HEK293 (cell line): Measurements from ENCODE around the gene QSOX1.

Source experiments
- CTCF ChIA-PET: fragments of 350-600 bp; formaldehyde crosslinking; extraction: SDS; loops from one replicate; lab custom pipeline; 2021; ENCODE audit warnings: antibody characterized with exemption; lab: Yijun Ruan, JAX
- POLR2A ChIA-PET: fragments of 300-600 bp; formaldehyde crosslinking; extraction: SDS; loops from one replicate; lab custom pipeline; 2020; ENCODE audit warnings: antibody characterized with exemption, inconsistent platforms; lab: Yijun Ruan, JAX
- H3K27ac ChIP-seq: fragments of 200-500 bp; sonication (Bioruptor generic); 2 replicates; pipeline ENCODE4 v1.5.1; 2014; ENCODE audit warnings: low read depth, low read length, control low read depth, inconsistent platforms; ENCODE audit errors: extremely low read depth
- H3K36me3 ChIP-seq, 2 experiments: fragments of 200-500 bp in 1 of 2; sonication (Bioruptor generic) in 1 of 2; 1 replicate in 1 of 2; 2 replicates in 1 of 2; pipeline ENCODE4 v1.5.1; 2014 to 2017; ENCODE audit warnings: inconsistent platforms in 2 of 2, low read length in 2 of 2; ENCODE audit not compliant: control insufficient read depth in 2 of 2, insufficient read depth in 1 of 2
- H3K4me1 ChIP-seq: fragments of 200-500 bp; sonication (Bioruptor generic); 2 replicates; pipeline ENCODE4 v1.5.1; 2014; ENCODE audit warnings: mild to moderate bottlenecking, low read length, inconsistent platforms; ENCODE audit not compliant: control insufficient read depth, insufficient read depth
- H3K4me3 ChIP-seq: 2 replicates; pipeline ENCODE4 v1.5.1; 2011; ENCODE audit warnings: low read depth, mild to moderate bottlenecking, control low read depth, low read length, moderate library complexity
- H3K9me3 ChIP-seq: fragments of 200-500 bp; sonication (Bioruptor generic); 2 replicates; pipeline ENCODE4 v1.5.1; 2014; ENCODE audit warnings: low read depth, low read length, inconsistent platforms; ENCODE audit not compliant: control insufficient read depth, insufficient read depth
- GLIS2 ChIP-seq: fragments of 450-650 bp; formaldehyde crosslinking; IDR thresholded peaks from 2 replicates; pipeline ENCODE4 v1.5.1; 2016; ENCODE audit warnings: missing biosample characterization, missing genetic modification characterization
- HOXA7 ChIP-seq: sonication (generic); formaldehyde crosslinking; IDR thresholded peaks from 2 replicates; pipeline ENCODE4 v1.8.1; 2022; ENCODE audit warnings: missing genetic modification reagents, borderline replicate concordance
- HOXC10 ChIP-seq: sonication (generic); formaldehyde crosslinking; IDR thresholded peaks from 2 replicates; pipeline ENCODE4 v1.8.1; 2023; ENCODE audit warnings: mild to moderate bottlenecking, missing genetic modification reagents
- IKZF3 ChIP-seq: fragments of 450-650 bp; IDR thresholded peaks from 2 replicates; pipeline ENCODE4 v1.5.0; 2018; ENCODE audit warnings: missing biosample characterization, mild to moderate bottlenecking, missing genetic modification characterization, moderate library complexity
- MYNN ChIP-seq: fragments of 450-650 bp; formaldehyde crosslinking; IDR thresholded peaks from 2 replicates; pipeline ENCODE4 v1.5.1; 2016; ENCODE audit warnings: missing biosample characterization, missing genetic modification characterization, borderline replicate concordance
- MZF1 ChIP-seq: fragments of 450-650 bp; formaldehyde crosslinking; IDR thresholded peaks from 2 replicates; pipeline ENCODE4 v1.5.1; 2017; ENCODE audit warnings: missing biosample characterization, missing genetic modification characterization, borderline replicate concordance
- PRDM1 ChIP-seq: fragments of 450-650 bp; formaldehyde crosslinking; IDR thresholded peaks from 2 replicates; pipeline ENCODE4; 2016; ENCODE audit warnings: missing biosample characterization, missing genetic modification characterization
- ZBTB48 ChIP-seq: fragments of 450-650 bp; formaldehyde crosslinking; IDR thresholded peaks from 2 replicates; pipeline ENCODE4 v1.5.1; 2016; ENCODE audit warnings: missing biosample characterization, missing genetic modification characterization
- ZNF10 ChIP-seq: fragments of 450-650 bp; formaldehyde crosslinking; IDR thresholded peaks from 2 replicates; pipeline ENCODE4 v1.5.1; 2017; ENCODE audit warnings: missing biosample characterization, missing genetic modification characterization
- ZNF157 ChIP-seq: fragments of 450-650 bp; formaldehyde crosslinking; IDR thresholded peaks from 2 replicates; pipeline ENCODE4 v1.5.1; 2016; ENCODE audit warnings: missing biosample characterization, missing genetic modification characterization
- ZNF2 ChIP-seq: fragments of 450-650 bp; formaldehyde crosslinking; IDR thresholded peaks from 2 replicates; pipeline ENCODE4 v1.5.1; 2016; ENCODE audit warnings: missing biosample characterization, missing genetic modification characterization
- ZNF211 ChIP-seq: fragments of 450-650 bp; formaldehyde crosslinking; IDR thresholded peaks from 2 replicates; pipeline ENCODE4 v1.5.1; 2016; ENCODE audit warnings: low read depth, missing biosample characterization, missing genetic modification characterization
- ZNF302 ChIP-seq: fragments of 450-650 bp; formaldehyde crosslinking; IDR thresholded peaks from 2 replicates; pipeline ENCODE4 v1.5.1; 2016; ENCODE audit warnings: missing biosample characterization, missing genetic modification characterization, low read depth
- ZNF324 ChIP-seq: fragments of 450-650 bp; formaldehyde crosslinking; IDR thresholded peaks from 2 replicates; pipeline ENCODE4 v1.5.1; 2016; ENCODE audit warnings: missing biosample characterization, missing genetic modification characterization
- ZNF341 ChIP-seq: fragments of 450-650 bp; formaldehyde crosslinking; IDR thresholded peaks from 2 replicates; pipeline ENCODE4; 2016; ENCODE audit warnings: low read depth, missing biosample characterization, missing genetic modification characterization
- ZNF514 ChIP-seq: fragments of 450-650 bp; formaldehyde crosslinking; IDR thresholded peaks from 2 replicates; pipeline ENCODE4 v1.5.1; 2016; ENCODE audit warnings: missing biosample characterization, missing genetic modification characterization
- ZNF548 ChIP-seq: fragments of 450-650 bp; formaldehyde crosslinking; IDR thresholded peaks from 2 replicates; pipeline ENCODE4 v1.5.1; 2016; ENCODE audit warnings: missing biosample characterization, missing genetic modification characterization
- ZNF600 ChIP-seq: fragments of 450-650 bp; formaldehyde crosslinking; IDR thresholded peaks from 2 replicates; pipeline ENCODE4 v1.5.1; 2016; ENCODE audit warnings: missing biosample characterization, missing genetic modification characterization
- ZNF623 ChIP-seq: fragments of 450-650 bp; formaldehyde crosslinking; IDR thresholded peaks from 2 replicates; pipeline ENCODE4 v1.5.1; 2016; ENCODE audit warnings: missing biosample characterization, missing genetic modification characterization
- ZNF660 ChIP-seq: fragments of 450-650 bp; IDR thresholded peaks from 2 replicates; pipeline ENCODE4 v1.5.1; 2018; ENCODE audit warnings: missing biosample characterization, mild to moderate bottlenecking, missing genetic modification characterization
- ZNF664 ChIP-seq: fragments of 450-650 bp; formaldehyde crosslinking; IDR thresholded peaks from 2 replicates; pipeline ENCODE4 v1.5.1; 2016; ENCODE audit warnings: missing biosample characterization, missing genetic modification characterization
- ZNF791 ChIP-seq: fragments of 450-650 bp; formaldehyde crosslinking; IDR thresholded peaks from 2 replicates; pipeline ENCODE4 v1.5.1; 2016; ENCODE audit warnings: missing biosample characterization, missing genetic modification characterization
- TF ChIP-seq, protein P1 (sequence below): fragments of 450-650 bp; formaldehyde crosslinking; IDR thresholded peaks from 2 replicates; pipeline ENCODE4 v1.5.1; 2016; ENCODE audit warnings: missing biosample characterization, missing genetic modification characterization
- TF ChIP-seq, protein P2 (sequence below): fragments of 450-650 bp; formaldehyde crosslinking; IDR thresholded peaks from 2 replicates; pipeline ENCODE4 v1.5.1; 2016; ENCODE audit warnings: missing biosample characterization, missing genetic modification characterization, low read depth
- TF ChIP-seq, protein P3 (sequence below): fragments of 450-650 bp; formaldehyde crosslinking; IDR thresholded peaks from 2 replicates; pipeline ENCODE4 v1.5.1; 2016; ENCODE audit warnings: missing biosample characterization, missing genetic modification characterization
- TF ChIP-seq, protein P4 (sequence below): fragments of 450-650 bp; formaldehyde crosslinking; IDR thresholded peaks from 2 replicates; pipeline ENCODE4 v1.5.1; 2016; ENCODE audit warnings: missing biosample characterization, missing genetic modification characterization, borderline replicate concordance
- TF ChIP-seq, protein P5 (sequence below): fragments of 450-650 bp; formaldehyde crosslinking; IDR thresholded peaks from 2 replicates; pipeline ENCODE4 v1.5.1; 2016; ENCODE audit warnings: missing biosample characterization, missing genetic modification characterization

The QSOX1 gene

DNA sequence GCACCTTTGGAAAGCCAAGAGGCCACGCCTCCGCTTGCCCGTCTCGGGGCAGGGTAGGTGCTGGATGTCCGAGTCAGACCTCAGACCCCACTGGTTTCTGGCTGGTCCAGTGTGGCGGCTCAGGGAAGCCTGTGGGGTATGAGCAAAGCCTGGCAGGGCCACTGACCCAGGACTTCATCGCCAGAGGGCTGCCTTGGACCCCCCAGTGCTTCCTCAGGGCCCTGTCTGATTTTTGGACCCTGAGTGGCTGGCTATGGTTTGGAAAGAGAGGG lies 95.8 kb downstream of the QSOX1 start:
- TF ChIP-seq ZBTB48 (tag by site-specific recombination) (no peak), ZNF2 (tag by site-specific recombination) (no peak), ZNF660 (no peak), ZNF791 (tag by site-specific recombination) (no peak), ZNF157 (tag by site-specific recombination) (no peak), MYNN (no peak), ZNF341 (tag by site-specific recombination) (no peak), ZNF302 (tag by site-specific recombination) (no peak), HOXC10 (no peak), ZNF211 (no peak), MZF1 (no peak), ZNF600 (tag by site-specific recombination) (no peak), HOXA7 (CRISPR knock-in tag) (no peak), ZNF623 (tag by site-specific recombination) (no peak), ZNF10 (tag by site-specific recombination) (no peak), ZNF324 (tag by site-specific recombination) (no peak)
- TF ChIP-seq, protein P1, sequence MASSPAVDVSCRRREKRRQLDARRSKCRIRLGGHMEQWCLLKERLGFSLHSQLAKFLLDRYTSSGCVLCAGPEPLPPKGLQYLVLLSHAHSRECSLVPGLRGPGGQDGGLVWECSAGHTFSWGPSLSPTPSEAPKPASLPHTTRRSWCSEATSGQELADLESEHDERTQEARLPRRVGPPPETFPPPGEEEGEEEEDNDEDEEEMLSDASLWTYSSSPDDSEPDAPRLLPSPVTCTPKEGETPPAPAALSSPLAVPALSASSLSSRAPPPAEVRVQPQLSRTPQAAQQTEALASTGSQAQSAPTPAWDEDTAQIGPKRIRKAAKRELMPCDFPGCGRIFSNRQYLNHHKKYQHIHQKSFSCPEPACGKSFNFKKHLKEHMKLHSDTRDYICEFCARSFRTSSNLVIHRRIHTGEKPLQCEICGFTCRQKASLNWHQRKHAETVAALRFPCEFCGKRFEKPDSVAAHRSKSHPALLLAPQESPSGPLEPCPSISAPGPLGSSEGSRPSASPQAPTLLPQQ (tag by site-specific recombination), result no peak
- TF ChIP-seq, protein P2, sequence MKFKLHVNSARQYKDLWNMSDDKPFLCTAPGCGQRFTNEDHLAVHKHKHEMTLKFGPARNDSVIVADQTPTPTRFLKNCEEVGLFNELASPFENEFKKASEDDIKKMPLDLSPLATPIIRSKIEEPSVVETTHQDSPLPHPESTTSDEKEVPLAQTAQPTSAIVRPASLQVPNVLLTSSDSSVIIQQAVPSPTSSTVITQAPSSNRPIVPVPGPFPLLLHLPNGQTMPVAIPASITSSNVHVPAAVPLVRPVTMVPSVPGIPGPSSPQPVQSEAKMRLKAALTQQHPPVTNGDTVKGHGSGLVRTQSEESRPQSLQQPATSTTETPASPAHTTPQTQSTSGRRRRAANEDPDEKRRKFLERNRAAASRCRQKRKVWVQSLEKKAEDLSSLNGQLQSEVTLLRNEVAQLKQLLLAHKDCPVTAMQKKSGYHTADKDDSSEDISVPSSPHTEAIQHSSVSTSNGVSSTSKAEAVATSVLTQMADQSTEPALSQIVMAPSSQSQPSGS (tag by site-specific recombination), result no peak
- Histone ChIP-seq H3K4me3 (no peak overlapping the region), H3K9me3 (no peaks in the 10 kb centered on the region), H3K4me1 (no peaks in the 10 kb centered on the region), H3K36me3 (no peaks in the 10 kb centered on the region), H3K27ac (no peak overlapping the region)
- CTCF ChIA-PET, result interaction anchor here (0.6 to 1.1 kb wide), 2 partner anchors 19 to 62 kb away, joined by 3 to 4 read pairs; no protein-coding TSS in a partner anchor
- POLR2A ChIA-PET, result no interaction called here

DNA sequence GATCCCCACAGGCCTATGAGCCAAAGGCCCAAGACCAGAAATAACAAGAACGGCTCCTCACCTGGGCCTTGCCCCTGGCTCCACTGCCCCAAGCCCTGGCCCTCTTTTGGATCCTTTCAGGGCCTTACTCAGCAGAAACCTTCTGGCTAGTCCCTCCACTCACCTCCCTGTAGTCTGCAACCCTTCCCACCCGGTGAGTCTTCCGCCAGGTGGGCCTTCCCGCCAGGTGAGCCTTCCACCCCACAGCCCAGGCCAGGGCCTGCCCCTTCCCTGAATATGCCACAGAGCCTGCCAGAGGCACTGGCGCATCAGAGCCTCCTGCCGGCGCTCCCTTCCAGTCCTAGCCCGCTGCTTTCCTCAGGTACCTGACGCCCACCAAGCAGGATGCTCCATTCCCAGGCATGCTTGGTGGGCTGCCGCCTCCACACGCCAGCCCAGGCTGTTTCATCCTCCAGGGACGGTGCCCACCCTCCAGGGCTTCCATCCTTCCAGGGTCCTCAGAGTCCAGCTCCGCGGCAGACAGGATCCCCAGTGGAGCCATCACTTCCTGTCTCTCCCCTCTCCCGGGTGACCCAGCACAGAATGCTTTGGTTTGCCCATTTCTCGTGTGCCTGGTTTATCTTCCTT lies 96.3 kb downstream of the QSOX1 start:
- TF ChIP-seq ZNF664 (tag by site-specific recombination), result no peak
- no peak for TF ChIP-seq GLIS2
- TF ChIP-seq, protein P3, sequence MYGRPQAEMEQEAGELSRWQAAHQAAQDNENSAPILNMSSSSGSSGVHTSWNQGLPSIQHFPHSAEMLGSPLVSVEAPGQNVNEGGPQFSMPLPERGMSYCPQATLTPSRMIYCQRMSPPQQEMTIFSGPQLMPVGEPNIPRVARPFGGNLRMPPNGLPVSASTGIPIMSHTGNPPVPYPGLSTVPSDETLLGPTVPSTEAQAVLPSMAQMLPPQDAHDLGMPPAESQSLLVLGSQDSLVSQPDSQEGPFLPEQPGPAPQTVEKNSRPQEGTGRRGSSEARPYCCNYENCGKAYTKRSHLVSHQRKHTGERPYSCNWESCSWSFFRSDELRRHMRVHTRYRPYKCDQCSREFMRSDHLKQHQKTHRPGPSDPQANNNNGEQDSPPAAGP (tag by site-specific recombination), result no peak
- TF ChIP-seq, protein P4, sequence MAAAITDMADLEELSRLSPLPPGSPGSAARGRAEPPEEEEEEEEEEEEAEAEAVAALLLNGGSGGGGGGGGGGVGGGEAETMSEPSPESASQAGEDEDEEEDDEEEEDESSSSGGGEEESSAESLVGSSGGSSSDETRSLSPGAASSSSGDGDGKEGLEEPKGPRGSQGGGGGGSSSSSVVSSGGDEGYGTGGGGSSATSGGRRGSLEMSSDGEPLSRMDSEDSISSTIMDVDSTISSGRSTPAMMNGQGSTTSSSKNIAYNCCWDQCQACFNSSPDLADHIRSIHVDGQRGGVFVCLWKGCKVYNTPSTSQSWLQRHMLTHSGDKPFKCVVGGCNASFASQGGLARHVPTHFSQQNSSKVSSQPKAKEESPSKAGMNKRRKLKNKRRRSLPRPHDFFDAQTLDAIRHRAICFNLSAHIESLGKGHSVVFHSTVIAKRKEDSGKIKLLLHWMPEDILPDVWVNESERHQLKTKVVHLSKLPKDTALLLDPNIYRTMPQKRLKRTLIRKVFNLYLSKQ (tag by site-specific recombination), result no peak
- TF ChIP-seq, protein P5, sequence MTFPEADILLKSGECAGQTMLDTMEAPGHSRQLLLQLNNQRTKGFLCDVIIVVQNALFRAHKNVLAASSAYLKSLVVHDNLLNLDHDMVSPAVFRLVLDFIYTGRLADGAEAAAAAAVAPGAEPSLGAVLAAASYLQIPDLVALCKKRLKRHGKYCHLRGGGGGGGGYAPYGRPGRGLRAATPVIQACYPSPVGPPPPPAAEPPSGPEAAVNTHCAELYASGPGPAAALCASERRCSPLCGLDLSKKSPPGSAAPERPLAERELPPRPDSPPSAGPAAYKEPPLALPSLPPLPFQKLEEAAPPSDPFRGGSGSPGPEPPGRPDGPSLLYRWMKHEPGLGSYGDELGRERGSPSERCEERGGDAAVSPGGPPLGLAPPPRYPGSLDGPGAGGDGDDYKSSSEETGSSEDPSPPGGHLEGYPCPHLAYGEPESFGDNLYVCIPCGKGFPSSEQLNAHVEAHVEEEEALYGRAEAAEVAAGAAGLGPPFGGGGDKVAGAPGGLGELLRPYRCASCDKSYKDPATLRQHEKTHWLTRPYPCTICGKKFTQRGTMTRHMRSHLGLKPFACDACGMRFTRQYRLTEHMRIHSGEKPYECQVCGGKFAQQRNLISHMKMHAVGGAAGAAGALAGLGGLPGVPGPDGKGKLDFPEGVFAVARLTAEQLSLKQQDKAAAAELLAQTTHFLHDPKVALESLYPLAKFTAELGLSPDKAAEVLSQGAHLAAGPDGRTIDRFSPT, result no peak
- no peak for TF ChIP-seq IKZF3 (tag by site-specific recombination)
- TF ChIP-seq ZNF514 (tag by site-specific recombination), result no peak
- TF ChIP-seq ZNF548 (tag by site-specific recombination), result no peak
- no peak for TF ChIP-seq PRDM1 (tag by site-specific recombination)
- POLR2A ChIA-PET, result no interaction called here
- Histone ChIP-seq H3K36me3 (no peaks in the 10 kb centered on the region), H3K9me3 (no peaks in the 10 kb centered on the region), H3K4me3 (no peak overlapping the region), H3K4me1 (no peaks in the 10 kb centered on the region), H3K27ac (no peak overlapping the region)
- CTCF ChIA-PET, result interaction anchor here (0.6 to 3.8 kb wide), 8 partner anchors 7 to 231 kb away, joined by 3 to 23 read pairs (median 4); no protein-coding TSS in a partner anchor
